Endothelial cell of umbilical vein (primary cell): Measurements from ENCODE around the gene ADPGK. TPM values are rescaled to one million over a fixed set of nuclear protein-coding genes. Genes with fewer than 3 reads are reported as not detected.

ENCODE experiments used
- BruUV-seq: library from RNA; stranded (reverse); fragments of 400-500 nt; replicated peaks from 2 replicates; lab custom pipeline; 2021; lab: Mats Ljungman, UMichigan
- CTCF ChIA-PET: fragments of 300-600, 350-600 bp; sonication (Branson Sonifier 250); formaldehyde crosslinking; loops from one replicate; lab custom pipeline; 2021; ENCODE audit warnings: antibody characterized with exemption, inconsistent platforms; lab: Charles Lee
- POLR2A ChIA-PET: fragments of 300-600, 350-600 bp; sonication (Branson Sonifier 250); formaldehyde crosslinking; loops from one replicate; lab custom pipeline; 2021; ENCODE audit warnings: antibody characterized with exemption, inconsistent platforms; lab: Charles Lee
- DNase-seq: peaks from one replicate; pipeline ENCODE4 v3.0.0-alpha.2; 2011; ENCODE audit warnings: low read depth, low spot score
- FAIRE-seq: peaks from 2 replicates; lab custom pipeline; 2011; peaks lifted over from hg19 to GRCh38; lab: Jason Lieb, UNC
- H2AFZ ChIP-seq: 2 replicates; pipeline ENCODE4 v1.6.0; 2012; ENCODE audit warnings: low read depth, low read length, control low read depth, inconsistent platforms
- H3K27ac ChIP-seq: 2 replicates; pipeline ENCODE4 v1.5.1; 2011; ENCODE audit warnings: low read depth, mild to moderate bottlenecking, control low read depth, low read length, moderate library complexity; ENCODE audit not compliant: insufficient read depth
- H3K27me3 ChIP-seq, 2 experiments: 2 replicates each; pipeline versions ENCODE4 v1.6.0 to v1.6.1; 2011; ENCODE audit warnings: low read length in 2 of 2, mixed read lengths in 1 of 2; ENCODE audit not compliant: control insufficient read depth in 2 of 2, insufficient read depth in 2 of 2
- H3K36me3 ChIP-seq, 2 experiments: 2 replicates in 1 of 2; 3 replicates in 1 of 2; pipeline ENCODE4 v1.5.1; 2011; ENCODE audit warnings: low read length in 2 of 2, mild to moderate bottlenecking in 1 of 2, moderate library complexity in 1 of 2; ENCODE audit not compliant: control insufficient read depth in 2 of 2, insufficient read depth in 2 of 2; ENCODE audit errors: extremely low read depth in 1 of 2
- H3K4me1 ChIP-seq: 3 replicates; pipeline ENCODE4 v1.5.1; 2011; ENCODE audit warnings: mild to moderate bottlenecking, low read length; ENCODE audit not compliant: control insufficient read depth, insufficient read depth; ENCODE audit errors: extremely low read depth
- H3K4me2 ChIP-seq: 2 replicates; pipeline ENCODE4 v1.6.1; 2011; ENCODE audit warnings: low read length, control low read depth, mixed read lengths; ENCODE audit not compliant: insufficient read depth
- H3K4me3 ChIP-seq, 3 experiments: fragments of 200-600 bp in 1 of 3; sonication (generic), shearing (Covaris generic) in 1 of 3; replicated peaks in 1 of 3; 2 replicates each; pipeline ENCODE4 v1.5.1; 2011 to 2016; ENCODE audit warnings: control low read depth in 3 of 3, low read length in 3 of 3, mild to moderate bottlenecking in 2 of 3, inconsistent platforms in 1 of 3, low read depth in 1 of 3, moderate library complexity in 1 of 3; ENCODE audit not compliant: insufficient read depth in 1 of 3
- H3K79me2 ChIP-seq: 2 replicates; pipeline ENCODE4 v1.6.0; 2012; ENCODE audit warnings: low read length, inconsistent platforms; ENCODE audit not compliant: control insufficient read depth, insufficient read depth
- H3K9ac ChIP-seq: replicated peaks from 2 replicates; pipeline ENCODE3; 2011; ENCODE audit warnings: low read length, control low read depth; ENCODE audit not compliant: insufficient read depth; ENCODE audit errors: extremely low read depth
- H3K9me1 ChIP-seq: replicated peaks from 3 replicates; pipeline ENCODE4 v1.6.0; 2011; ENCODE audit warnings: mild to moderate bottlenecking, low read length; ENCODE audit not compliant: control insufficient read depth, insufficient read depth; ENCODE audit errors: extremely low read depth
- H3K9me3 ChIP-seq: replicated peaks from 2 replicates; pipeline ENCODE4 v1.5.1; 2012; ENCODE audit warnings: low read length, inconsistent platforms; ENCODE audit not compliant: control insufficient read depth, insufficient read depth
- H4K20me1 ChIP-seq: replicated peaks from 2 replicates; pipeline ENCODE3; 2011; ENCODE audit warnings: mild to moderate bottlenecking, low read length; ENCODE audit not compliant: control insufficient read depth, insufficient read depth; ENCODE audit errors: extremely low read depth
- CTCF ChIP-seq, 2 donors: IDR thresholded peaks; 1 replicate in 1 of 2; 2 replicates in 1 of 2; pipeline ENCODE4 v1.5.1; 2011; ENCODE audit warnings: low read length in 2 of 2, mild to moderate bottlenecking in 2 of 2, moderate library complexity in 2 of 2, control low read depth in 1 of 2, inconsistent platforms in 1 of 2, low read depth in 1 of 2; ENCODE audit not compliant: insufficient read depth in 1 of 2; ENCODE audit errors: extremely low read depth in 1 of 2
- EZH2 ChIP-seq: IDR thresholded peaks from 2 replicates; pipeline ENCODE4 v1.6.1; 2012; ENCODE audit warnings: borderline replicate concordance, low read depth, mild to moderate bottlenecking, moderate library complexity, low read length, inconsistent platforms; ENCODE audit not compliant: severe bottlenecking
- FOS ChIP-seq: IDR thresholded peaks from 2 replicates; pipeline ENCODE4 v1.6.1; 2011; ENCODE audit warnings: mild to moderate bottlenecking, low read length, moderate library complexity, borderline replicate concordance; ENCODE audit not compliant: insufficient read depth
- GATA2 ChIP-seq: IDR thresholded peaks from 2 replicates; pipeline ENCODE4 v1.7.0; 2011; ENCODE audit warnings: low read depth, mild to moderate bottlenecking, moderate library complexity, mixed read lengths, low read length; ENCODE audit not compliant: insufficient read length, insufficient read depth
- JUN ChIP-seq: IDR thresholded peaks from 2 replicates; pipeline ENCODE4 v1.6.1; 2011; ENCODE audit warnings: borderline replicate concordance, low read depth; ENCODE audit not compliant: insufficient read length, insufficient read depth
- MYC ChIP-seq: IDR thresholded peaks from one replicate; pipeline ENCODE4 v1.6.1; 2011; ENCODE audit warnings: mild to moderate bottlenecking, low read depth, low read length
- POLR2A ChIP-seq: IDR thresholded peaks from 2 replicates; pipeline ENCODE4 v1.6.1; 2012; ENCODE audit warnings: low read depth, mild to moderate bottlenecking, control low read depth, low read length
- POLR2AphosphoS5 ChIP-seq: IDR thresholded peaks from 2 replicates; pipeline ENCODE4 v1.6.1; 2012; ENCODE audit warnings: low read depth, mild to moderate bottlenecking, control low read depth, low read length, moderate library complexity; ENCODE audit not compliant: insufficient read depth
- dilution Hi-C: fragments of 300-500 bp; cut with MboI; formaldehyde crosslinking; loops from one replicate; pipeline ENCODE4 v1.15.0; 2019; ENCODE audit warnings: low sequenced_read_pairs; ENCODE audit not compliant: extremely low pct_ligation_motif_present
- intact Hi-C: fragments of 100-400 bp; cut with micrococcal nuclease; formaldehyde crosslinking; loops from one replicate; pipeline ENCODE4 v1.10.0; 2022
- polyA plus RNA-seq, 4 experiments: library from polyadenylated mRNA; depleted of rRNA in 3 of 4; stranded (reverse) in 3 of 4; unstranded in 1 of 4; fragments of >200 nt; gene quantifications; 2 replicates each; pipeline versions ENCODE4 v1.2.1 to v1.2.3, GENCODE V29; 2011 to 2012; ENCODE audit warnings: missing spikeins in 1 of 4
- total RNA-seq: library from RNA; stranded (reverse); gene quantifications from 2 replicates; pipeline ENCODE4 v1.2.3, GENCODE V29; 2021
- TF ChIP-seq, protein P1 (sequence below): IDR thresholded peaks from 2 replicates; pipeline ENCODE4 v1.6.1; 2011; ENCODE audit not compliant: insufficient read depth, insufficient read length

ADPGK gene
- total and polyA plus RNA-seq, 2 donors (not counting 3 experiments of a cell fraction or from before 2014, with no cell fraction given): 51.0 to 57.1 TPM

- Histone ChIP-seq H3K27ac (no peak overlapping the region), H3K4me3 (no peak overlapping the region), H2AFZ (no peak overlapping the region), H3K79me2 (no peaks in the 10 kb centered on the region), H3K27me3 (no peaks in the 10 kb centered on the region), H3K4me2 (no peak overlapping the region), H3K9me1 (no peaks in the 10 kb centered on the region), H3K36me3 (peaks cover 3 to 8% of the 10 kb centered on the region in 2 experiments), H3K9me3 (no peaks in the 10 kb centered on the region), H3K4me1 (no peaks in the 10 kb centered on the region), H4K20me1 (no peaks in the 10 kb centered on the region), H3K9ac (no peak overlapping the region)
- no peak for FAIRE-seq
- CTCF ChIA-PET: interaction anchor here (5.3 kb wide), 1 partner anchor 12 kb away, joined by 34 read pairs; no protein-coding TSS in a partner anchor
- DNase-seq: no peak
- no peak for TF ChIP-seq JUN
- no peak for TF ChIP-seq POLR2AphosphoS5
- TF ChIP-seq POLR2A: no peak
- TF ChIP-seq, protein P1, sequence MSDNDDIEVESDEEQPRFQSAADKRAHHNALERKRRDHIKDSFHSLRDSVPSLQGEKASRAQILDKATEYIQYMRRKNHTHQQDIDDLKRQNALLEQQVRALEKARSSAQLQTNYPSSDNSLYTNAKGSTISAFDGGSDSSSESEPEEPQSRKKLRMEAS: no peak
- TF ChIP-seq CTCF (IDR thresholded peaks at IDR 0.05; ENCODE audit: extremely low read depth in 1 of 2, insufficient read depth in 1 of 2, low read depth in 1 of 2, low read length in 2 of 2): no peak
- no peak for TF ChIP-seq EZH2
- TF ChIP-seq FOS: no peak
- TF ChIP-seq MYC: no peak
- TF ChIP-seq GATA2: no peak
- dilution Hi-C loops (no loop called here), intact Hi-C loops (no loop called here)
- POLR2A ChIA-PET: no interaction called here
- BruUV-seq: no TSS peak
These were observed 49.4 kb downstream of the ADPGK start for GRCh38 chr15:72733941-72734738.
